Measurements from ENCODE around the gene EIF2AK3. TPM values are rescaled to one million over a fixed set of nuclear protein-coding genes. Genes with fewer than 3 reads are reported as not detected.

EIF2AK3 gene
- polyA plus RNA-seq, 2 of the 4 experiments (the other 2 are of a cell fraction), result 11.0 to 17.5 TPM

DNA sequence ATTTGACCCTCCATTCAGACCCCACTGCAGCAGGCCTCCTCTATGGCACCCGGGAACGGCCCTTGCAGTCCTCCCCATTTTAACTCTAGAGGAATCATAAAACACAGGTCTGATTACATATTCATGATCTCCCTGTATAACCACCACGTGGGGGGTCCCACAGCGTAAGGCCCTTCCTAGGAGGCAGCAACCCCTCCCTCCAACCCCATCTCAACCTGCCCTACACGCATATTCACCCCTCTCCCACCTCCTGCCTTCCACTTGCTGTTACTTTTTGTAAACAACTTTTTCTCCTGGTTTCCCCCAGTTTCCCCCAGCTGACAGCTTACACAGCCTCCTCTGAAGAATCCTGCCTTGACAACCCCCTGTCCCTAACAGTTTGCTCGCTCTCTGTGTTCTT, 89.6 kb downstream of the EIF2AK3 start:
- ChIA-PET POLR2A (no interaction called here), CTCF (no interaction called here)
- H3K4me1 ChIP-seq, result no peaks in the 10 kb centered on the region
- no peak overlapping the region for H3K4me3 ChIP-seq
- DNase-seq (ENCODE audit: low read depth in 1 of 2, low spot score in 1 of 2) (no peak), ATAC-seq (no peak), FAIRE-seq (no peak)
- WGBS (ENCODE audit: missing lambda C conversion rate), result 72% methylated on average over 6 of the region's 6 CpGs
- TF ChIP-seq EP300 (IDR thresholded peaks at IDR 0.05) (no peak), CBX2 (IDR thresholded peaks at IDR 0.05; ENCODE audit: borderline replicate concordance, low read depth) (no peak), HDAC2 (IDR thresholded peaks at IDR 0.05) (no peak), JUNB (IDR thresholded peaks at IDR 0.05) (no peak), ZC3H11A (IDR thresholded peaks at IDR 0.05) (no peak), MYC (IDR thresholded peaks at IDR 0.05; ENCODE audit: borderline replicate concordance, low read length) (no peak), CHD2 (IDR thresholded peaks at IDR 0.05; ENCODE audit: low read length, partially characterized antibody) (no peak), KDM1A (IDR thresholded peaks at IDR 0.05; ENCODE audit: low read depth) (no peak), BHLHE40 (IDR thresholded peaks at IDR 0.05; ENCODE audit: low read depth, low read length) (no peak), GATA3 (IDR thresholded peaks at IDR 0.05; ENCODE audit: borderline replicate concordance) (no peak), RAD21 (conservative IDR thresholded peaks at IDR 0.05 in 1 of 2, IDR thresholded peaks at IDR 0.05 in 1 of 2) (no peak), ESRRA (IDR thresholded peaks at IDR 0.05; ENCODE audit: borderline replicate concordance, low read length) (no peak), SMC3 (IDR thresholded peaks at IDR 0.05) (no peak), NFE2L2 (conservative IDR thresholded peaks at IDR 0.05; ENCODE audit: low read length) (no peak), ZNF302 (CRISPR knock-in tag; IDR thresholded peaks at IDR 0.05) (no peak), POLR2A (IDR thresholded peaks at IDR 0.05; ENCODE audit: low read length) (no peak), PHF8 (IDR thresholded peaks at IDR 0.05; ENCODE audit: borderline replicate concordance, low read depth) (no peak), TFCP2L1 (CRISPR knock-in tag; IDR thresholded peaks at IDR 0.05) (no peak)
- TF ChIP-seq, protein P1, sequence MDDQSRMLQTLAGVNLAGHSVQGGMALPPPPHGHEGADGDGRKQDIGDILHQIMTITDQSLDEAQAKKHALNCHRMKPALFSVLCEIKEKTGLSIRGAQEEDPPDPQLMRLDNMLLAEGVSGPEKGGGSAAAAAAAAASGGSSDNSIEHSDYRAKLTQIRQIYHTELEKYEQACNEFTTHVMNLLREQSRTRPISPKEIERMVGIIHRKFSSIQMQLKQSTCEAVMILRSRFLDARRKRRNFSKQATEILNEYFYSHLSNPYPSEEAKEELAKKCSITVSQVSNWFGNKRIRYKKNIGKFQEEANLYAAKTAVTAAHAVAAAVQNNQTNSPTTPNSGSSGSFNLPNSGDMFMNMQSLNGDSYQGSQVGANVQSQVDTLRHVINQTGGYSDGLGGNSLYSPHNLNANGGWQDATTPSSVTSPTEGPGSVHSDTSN (IDR thresholded peaks at IDR 0.05), result no peak
- TF ChIP-seq, protein P2, sequence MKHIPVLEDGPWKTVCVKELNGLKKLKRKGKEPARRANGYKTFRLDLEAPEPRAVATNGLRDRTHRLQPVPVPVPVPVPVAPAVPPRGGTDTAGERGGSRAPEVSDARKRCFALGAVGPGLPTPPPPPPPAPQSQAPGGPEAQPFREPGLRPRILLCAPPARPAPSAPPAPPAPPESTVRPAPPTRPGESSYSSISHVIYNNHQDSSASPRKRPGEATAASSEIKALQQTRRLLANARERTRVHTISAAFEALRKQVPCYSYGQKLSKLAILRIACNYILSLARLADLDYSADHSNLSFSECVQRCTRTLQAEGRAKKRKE (CRISPR knock-in tag; IDR thresholded peaks at IDR 0.05; ENCODE audit: low read depth), result no peak
- no peak overlapping the region for H3K4me2 ChIP-seq
- no peak overlapping the region for H3K27ac ChIP-seq
- H3K9me3 ChIP-seq, result 0 out of 3 replicates have a peak, but pooled peaks cover 3% of the 10 kb centered on the region

DNA sequence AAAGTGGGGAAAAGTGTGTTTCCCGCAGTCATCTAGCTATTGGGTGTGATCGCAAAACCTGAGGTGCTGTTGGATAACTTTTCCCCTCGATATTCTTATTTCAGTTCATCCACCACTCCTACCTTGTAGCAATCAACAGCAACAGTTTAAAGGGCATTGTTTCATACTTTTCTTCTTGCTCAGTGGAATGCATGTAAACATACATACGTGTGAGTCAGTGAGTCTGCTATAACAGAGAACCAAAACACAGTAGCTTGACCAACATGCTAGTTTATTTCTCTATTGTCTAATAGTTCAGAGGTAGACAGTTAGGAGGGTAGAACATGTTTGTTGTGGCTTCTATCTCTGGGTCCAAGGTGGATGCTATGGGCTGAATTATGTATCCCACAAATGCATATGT, 97.2 kb downstream of the EIF2AK3 start:
- TF ChIP-seq CEBPB (IDR thresholded peaks at IDR 0.05) (no peak), HDAC2 (IDR thresholded peaks at IDR 0.05) (no peak), PHF8 (IDR thresholded peaks at IDR 0.05; ENCODE audit: borderline replicate concordance, low read depth) (no peak), RFX5 (IDR thresholded peaks at IDR 0.05) (no peak)
- WGBS (ENCODE audit: missing lambda C conversion rate), result 47% methylated on average over 4 of the region's 4 CpGs
- ATAC-seq, result peak in 1 of 2 experiments; percentile 61; a peak in 4 of 6 replicates
- ChIA-PET CTCF (interaction anchor here (1.0 kb wide), 1 partner anchor 61 kb away, joined by 3 read pairs; no protein-coding TSS in a partner anchor), POLR2A (no interaction called here)
- Histone ChIP-seq H3K4me2 (peak overlapping the region; percentile 41; the same call in 1 of the 3 replicates), H3K9me3 (0 out of 3 replicates have a peak, but pooled peaks cover 3% of the 10 kb centered on the region), H3K4me1 (no peaks in the 10 kb centered on the region), H3K4me3 (no peak overlapping the region), H3K27ac (no peak overlapping the region)
- DNase-seq (ENCODE audit: low read depth in 1 of 2, low spot score in 1 of 2), result no peak
- no peak for FAIRE-seq

DNA sequence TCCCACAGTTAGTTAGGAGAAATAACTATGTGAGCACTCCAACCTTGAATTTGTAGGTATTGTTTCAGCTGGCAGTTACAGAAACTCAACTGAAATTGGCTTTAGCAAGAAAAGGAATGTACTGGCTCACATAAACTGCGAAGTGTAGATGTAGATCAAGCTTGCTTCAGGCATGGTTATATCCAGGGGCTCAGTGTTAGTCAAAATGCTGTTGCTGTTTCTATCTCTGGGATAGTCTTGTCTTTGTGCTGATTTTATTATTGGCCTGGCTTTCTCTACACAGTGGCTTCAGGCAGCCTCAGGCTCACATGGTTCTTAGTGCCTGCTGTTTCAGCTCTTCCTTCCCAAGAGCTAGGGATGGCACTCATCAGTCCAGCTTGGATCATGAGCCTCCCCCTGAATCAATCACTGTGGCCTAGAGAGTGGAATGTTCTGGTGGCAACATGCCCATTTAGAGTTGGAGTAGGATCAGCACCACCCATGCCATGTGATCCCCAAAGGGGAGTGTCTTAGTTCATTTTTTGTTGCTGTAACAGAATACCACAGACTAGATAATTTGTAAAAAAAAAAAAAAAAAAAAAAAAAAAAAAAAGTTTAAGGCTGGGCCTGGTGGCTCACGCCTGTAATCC, 105.7 kb downstream of the EIF2AK3 start:
- TF ChIP-seq FOXS1 (CRISPR knock-in tag; IDR thresholded peaks at IDR 0.05) (no peak), TP53 (CRISPR knock-in tag; IDR thresholded peaks at IDR 0.05) (no peak), HOXB13 (CRISPR knock-in tag; IDR thresholded peaks at IDR 0.05; ENCODE audit: low read depth) (no peak), EHMT2 (IDR thresholded peaks at IDR 0.05; ENCODE audit: low read depth) (no peak), RFX5 (IDR thresholded peaks at IDR 0.05) (no peak), KDM1A (IDR thresholded peaks at IDR 0.05; ENCODE audit: low read depth) (no peak), NFE2L2 (conservative IDR thresholded peaks at IDR 0.05; ENCODE audit: low read length) (no peak), SMC3 (IDR thresholded peaks at IDR 0.05) (no peak), NR3C1 (IDR thresholded peaks at IDR 0.05) (no peak)
- TF ChIP-seq, protein P3, sequence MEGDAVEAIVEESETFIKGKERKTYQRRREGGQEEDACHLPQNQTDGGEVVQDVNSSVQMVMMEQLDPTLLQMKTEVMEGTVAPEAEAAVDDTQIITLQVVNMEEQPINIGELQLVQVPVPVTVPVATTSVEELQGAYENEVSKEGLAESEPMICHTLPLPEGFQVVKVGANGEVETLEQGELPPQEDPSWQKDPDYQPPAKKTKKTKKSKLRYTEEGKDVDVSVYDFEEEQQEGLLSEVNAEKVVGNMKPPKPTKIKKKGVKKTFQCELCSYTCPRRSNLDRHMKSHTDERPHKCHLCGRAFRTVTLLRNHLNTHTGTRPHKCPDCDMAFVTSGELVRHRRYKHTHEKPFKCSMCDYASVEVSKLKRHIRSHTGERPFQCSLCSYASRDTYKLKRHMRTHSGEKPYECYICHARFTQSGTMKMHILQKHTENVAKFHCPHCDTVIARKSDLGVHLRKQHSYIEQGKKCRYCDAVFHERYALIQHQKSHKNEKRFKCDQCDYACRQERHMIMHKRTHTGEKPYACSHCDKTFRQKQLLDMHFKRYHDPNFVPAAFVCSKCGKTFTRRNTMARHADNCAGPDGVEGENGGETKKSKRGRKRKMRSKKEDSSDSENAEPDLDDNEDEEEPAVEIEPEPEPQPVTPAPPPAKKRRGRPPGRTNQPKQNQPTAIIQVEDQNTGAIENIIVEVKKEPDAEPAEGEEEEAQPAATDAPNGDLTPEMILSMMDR (IDR thresholded peaks at IDR 0.05), result no peak
- TF ChIP-seq, protein P4, sequence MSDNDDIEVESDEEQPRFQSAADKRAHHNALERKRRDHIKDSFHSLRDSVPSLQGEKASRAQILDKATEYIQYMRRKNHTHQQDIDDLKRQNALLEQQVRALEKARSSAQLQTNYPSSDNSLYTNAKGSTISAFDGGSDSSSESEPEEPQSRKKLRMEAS (IDR thresholded peaks at IDR 0.05), result no peak

More for the DNA sequence above, 105.7 kb downstream of the EIF2AK3 start:
- FAIRE-seq (no peak), ATAC-seq (peak in 1 of 2 experiments; percentile 39; a peak in 1 of 6 replicates), DNase-seq (ENCODE audit: low read depth in 1 of 2, low spot score in 1 of 2) (no peak)
- Histone ChIP-seq H3K4me3 (no peak overlapping the region), H3K4me2 (no peak overlapping the region), H3K4me1 (no peaks in the 10 kb centered on the region), H3K9me3 (no peaks in the 10 kb centered on the region), H3K27ac (no peak overlapping the region)
- 46% methylated on average over 2 of the region's 2 CpGs for WGBS (ENCODE audit: missing lambda C conversion rate)
- POLR2A ChIA-PET, result no interaction called here
- CTCF ChIA-PET, result no interaction called here

Data from A549 (cell line).